Measurements from ENCODE around the gene CCDC200.
"Not testable (repeated sequence)": the region's sequence is repeated elsewhere in the genome, so short reads cannot be mapped to it uniquely, and the experiment has no call there.

The CCDC200 gene

GRCh38 chr17:43228020-43228782 lies at the start of gene CCDC200:
Gene CCDC200, minus strand, starts transcription at chr17:43228623. Its CDS starts 69 bp downstream, at chr17:43228554.
- DNase-seq (ENCODE audit: low spot score) = not testable (repeated sequence)

GRCh38 chr17:43272914-43273313 lies 44.5 kb upstream of the CCDC200 start:
- DNase-seq (ENCODE audit: low spot score) = not testable (repeated sequence)

GRCh38 chr17:43272483-43272882 lies 44.1 kb upstream of the CCDC200 start:
- DNase-seq (ENCODE audit: low spot score) = not testable (repeated sequence)

GRCh38 chr17:43270552-43271504 lies 42.4 kb upstream of the CCDC200 start:
- DNase-seq (ENCODE audit: low spot score) = not testable (repeated sequence)

- not testable (repeated sequence) for DNase-seq (ENCODE audit: low spot score)
Observed at GRCh38 chr17:43246456-43246855, 18.0 kb upstream of the CCDC200 start.

- not testable (repeated sequence) for DNase-seq (ENCODE audit: low spot score)
Observed at GRCh38 chr17:43240596-43241352, 12.4 kb upstream of the CCDC200 start.

- DNase-seq (ENCODE audit: low spot score) = not testable (repeated sequence)
Observed at GRCh38 chr17:43239597-43239996, 11.2 kb upstream of the CCDC200 start.

- not testable (repeated sequence) for DNase-seq (ENCODE audit: low spot score)
Observed at GRCh38 chr17:43233877-43234276, 5.5 kb upstream of the CCDC200 start, which contains the start of gene RNU2-1. Gene RNU2-1, minus strand, starts transcription at chr17:43233977.

GRCh38 chr17:43233263-43233662 lies 4.8 kb upstream of the CCDC200 start:
- DNase-seq (ENCODE audit: low spot score) = not testable (repeated sequence)

GRCh38 chr17:43232021-43232699 lies 3.7 kb upstream of the CCDC200 start:
- not testable (repeated sequence) for DNase-seq (ENCODE audit: low spot score)

- DNase-seq (ENCODE audit: low spot score) = not testable (repeated sequence)
Observed at GRCh38 chr17:43231205-43232020, 3.0 kb upstream of the CCDC200 start.

- DNase-seq (ENCODE audit: low spot score) = no peak
Observed at GRCh38 chr17:43226393-43226792, 2.0 kb downstream of the CCDC200 start.

- DNase-seq (ENCODE audit: low spot score) = no peak
Observed at GRCh38 chr17:43224146-43224705, 4.2 kb downstream of the CCDC200 start.

GRCh38 chr17:43220511-43221125 lies 7.8 kb downstream of the CCDC200 start:
- no peak for DNase-seq (ENCODE audit: low spot score)

GRCh38 chr17:43219746-43220380 lies 8.6 kb downstream of the CCDC200 start:
- no peak for DNase-seq (ENCODE audit: low spot score)

- DNase-seq (ENCODE audit: low spot score) = no peak
Observed at GRCh38 chr17:43219001-43219400, 9.4 kb downstream of the CCDC200 start.

GRCh38 chr17:43217614-43218087 lies 10.8 kb downstream of the CCDC200 start:
- DNase-seq (ENCODE audit: low spot score) = no peak

GRCh38 chr17:43216762-43217613 lies 11.4 kb downstream of the CCDC200 start:
- DNase-seq (ENCODE audit: low spot score) = no peak
